ENCODE measurements around the gene SPRY4.

DNA sequence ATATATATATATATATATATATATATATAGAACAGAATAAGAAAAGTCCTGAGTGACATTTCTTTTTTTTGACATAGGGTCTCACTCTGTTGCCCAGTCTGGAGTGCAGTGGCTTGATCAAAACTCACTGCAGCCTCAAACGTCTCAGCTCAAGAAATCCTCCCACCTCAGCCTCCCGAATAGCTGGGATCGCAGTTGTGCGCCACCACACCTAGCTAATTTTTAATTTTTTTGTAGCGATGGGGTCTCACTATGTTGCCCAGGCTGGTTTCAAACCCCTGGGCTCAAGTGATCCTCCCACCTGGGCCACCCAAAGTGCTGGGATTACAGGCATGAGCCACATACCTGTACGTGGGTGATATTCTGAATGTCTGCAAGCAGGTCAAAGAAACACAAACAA is 48.3 kb downstream of the SPRY4 start:
- no peak for TF ChIP-seq POLR2AphosphoS5 (IDR thresholded peaks at IDR 0.05)
- TF ChIP-seq, protein P1, sequence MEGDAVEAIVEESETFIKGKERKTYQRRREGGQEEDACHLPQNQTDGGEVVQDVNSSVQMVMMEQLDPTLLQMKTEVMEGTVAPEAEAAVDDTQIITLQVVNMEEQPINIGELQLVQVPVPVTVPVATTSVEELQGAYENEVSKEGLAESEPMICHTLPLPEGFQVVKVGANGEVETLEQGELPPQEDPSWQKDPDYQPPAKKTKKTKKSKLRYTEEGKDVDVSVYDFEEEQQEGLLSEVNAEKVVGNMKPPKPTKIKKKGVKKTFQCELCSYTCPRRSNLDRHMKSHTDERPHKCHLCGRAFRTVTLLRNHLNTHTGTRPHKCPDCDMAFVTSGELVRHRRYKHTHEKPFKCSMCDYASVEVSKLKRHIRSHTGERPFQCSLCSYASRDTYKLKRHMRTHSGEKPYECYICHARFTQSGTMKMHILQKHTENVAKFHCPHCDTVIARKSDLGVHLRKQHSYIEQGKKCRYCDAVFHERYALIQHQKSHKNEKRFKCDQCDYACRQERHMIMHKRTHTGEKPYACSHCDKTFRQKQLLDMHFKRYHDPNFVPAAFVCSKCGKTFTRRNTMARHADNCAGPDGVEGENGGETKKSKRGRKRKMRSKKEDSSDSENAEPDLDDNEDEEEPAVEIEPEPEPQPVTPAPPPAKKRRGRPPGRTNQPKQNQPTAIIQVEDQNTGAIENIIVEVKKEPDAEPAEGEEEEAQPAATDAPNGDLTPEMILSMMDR (IDR thresholded peaks at IDR 0.05): no peak
